Activated CD8-positive, alpha-beta T cell treated with anti-CD3 and anti-CD28 coated beads for 36 hours (primary cell): ENCODE results near the gene EPS8. TPM values are rescaled to one million over a fixed set of nuclear protein-coding genes. Genes with fewer than 3 reads are reported as not detected.

Source experiments
- ATAC-seq: fragments of 200-7000 bp; cut with Tn5 transposase; one replicate; pipeline ENCODE4 v1.10.0; 2021; ENCODE audit warnings: mild to moderate bottlenecking, moderate library complexity
- CTCF ChIA-PET: fragments of 350-600 bp; sonication (Branson Sonifier 250); formaldehyde crosslinking; loops from one replicate; lab custom pipeline; 2021; ENCODE audit warnings: antibody characterized with exemption; lab: Charles Lee
- POLR2A ChIA-PET: fragments of 350-600 bp; sonication (Branson Sonifier 250); formaldehyde crosslinking; loops from one replicate; lab custom pipeline; 2021; ENCODE audit warnings: antibody characterized with exemption; lab: Charles Lee
- DNase-seq: peaks from one replicate; pipeline ENCODE4 v3.0.0-alpha.2; 2020
- H3K27ac Mint-ChIP-seq: one replicate; pipeline ENCODE4 v1.8.0; 2021; ENCODE audit warnings: mild to moderate bottlenecking, mixed read lengths
- H3K27me3 Mint-ChIP-seq: one replicate; pipeline ENCODE4 v1.8.0; 2021; ENCODE audit warnings: mixed read lengths
- H3K36me3 Mint-ChIP-seq: one replicate; pipeline ENCODE4 v1.8.0; 2021; ENCODE audit warnings: low read depth, mixed read lengths
- H3K4me1 Mint-ChIP-seq: one replicate; pipeline ENCODE4 v1.8.0; 2021; ENCODE audit warnings: low read depth, mixed read lengths
- H3K4me3 Mint-ChIP-seq: one replicate; pipeline ENCODE4 v1.8.0; 2021; ENCODE audit warnings: mild to moderate bottlenecking, moderate library complexity, mixed read lengths
- H3K9me3 Mint-ChIP-seq: one replicate; pipeline ENCODE4 v1.8.0; 2021; ENCODE audit warnings: mixed read lengths
- CTCF ChIP-seq: fragments of 200-600 bp; IDR thresholded peaks from one replicate; pipeline ENCODE4 v1.8.0; 2022; ENCODE audit warnings: antibody characterized with exemption, mild to moderate bottlenecking
- intact Hi-C: fragments of 100-400 bp; cut with micrococcal nuclease; formaldehyde crosslinking; loops from one replicate; pipeline ENCODE4 v1.10.0; 2022
- total RNA-seq, 2 experiments: library from RNA; stranded (reverse); gene quantifications; one replicate each; pipeline ENCODE4 v1.2.3, GENCODE V29; 2021

EPS8 gene
- total RNA-seq, 2 experiments from 2014 or later = 1.8 to 2.3 TPM

- TF ChIP-seq CTCF = no peak
- H3K36me3 Mint-ChIP-seq = no peaks in the 10 kb centered on the region
- CTCF ChIA-PET = no interaction called here
Observed at GRCh38 chr12:15801770-15802744, 12.9 kb upstream of the EPS8 start.

DNA sequence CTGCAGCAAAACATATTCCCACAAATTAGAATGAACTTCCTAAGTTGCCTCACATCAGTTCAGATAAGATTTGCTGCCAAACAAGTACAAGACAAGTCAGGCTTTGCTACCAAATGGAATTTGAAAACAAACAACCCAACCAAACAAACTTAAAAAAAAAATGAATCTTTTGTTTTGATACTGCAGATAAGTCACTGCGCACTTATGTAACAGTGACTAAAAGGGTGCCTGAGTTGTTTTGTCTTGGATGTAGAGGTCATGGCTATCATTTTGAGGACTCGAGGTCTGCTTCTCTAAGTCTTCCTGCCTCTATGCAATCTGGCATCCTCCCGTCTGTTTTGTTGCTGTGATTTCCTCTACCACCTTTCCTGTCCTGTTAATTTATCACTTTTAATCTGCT lies 11.1 kb upstream of the EPS8 start:
- intact Hi-C loops = no loop called here
- DNase-seq (no peak), ATAC-seq (no peak)
- H3K27me3 Mint-ChIP-seq = peaks cover 10% of the 10 kb centered on the region
- no peak overlapping the region for H3K27ac Mint-ChIP-seq
- ChIA-PET CTCF (no interaction called here), POLR2A (no interaction called here)
- TF ChIP-seq CTCF = no peak
- no peaks in the 10 kb centered on the region for H3K4me1 Mint-ChIP-seq
- H3K4me3 Mint-ChIP-seq = no peak overlapping the region
- no peaks in the 10 kb centered on the region for H3K9me3 Mint-ChIP-seq
- H3K36me3 Mint-ChIP-seq = no peaks in the 10 kb centered on the region

More at GRCh38 chr12:15801770-15802744, 12.9 kb upstream of the EPS8 start:
- H3K27ac Mint-ChIP-seq = no peak overlapping the region
- H3K4me3 Mint-ChIP-seq = no peak overlapping the region
- POLR2A ChIA-PET = no interaction called here
- no peak for DNase-seq
- no peak for ATAC-seq
- intact Hi-C loops = no loop called here
- peaks cover 7% of the 10 kb centered on the region for H3K27me3 Mint-ChIP-seq
- H3K4me1 Mint-ChIP-seq = no peaks in the 10 kb centered on the region
- no peaks in the 10 kb centered on the region for H3K9me3 Mint-ChIP-seq

GRCh38 chr12:15797818-15798217 lies 8.6 kb upstream of the EPS8 start:
- Mint-ChIP-seq H3K27ac (no peak overlapping the region), H3K27me3 (peaks cover 11% of the 10 kb centered on the region), H3K4me3 (no peak overlapping the region), H3K4me1 (no peaks in the 10 kb centered on the region), H3K9me3 (no peaks in the 10 kb centered on the region), H3K36me3 (no peaks in the 10 kb centered on the region)
- intact Hi-C loops = no loop called here
- CTCF ChIA-PET = interaction anchor here (1.4 kb wide), 1 partner anchor 35 kb away, joined by 3 read pairs; no protein-coding TSS in a partner anchor
- no peak for DNase-seq
- TF ChIP-seq CTCF = no peak
- no peak for ATAC-seq
- POLR2A ChIA-PET = no interaction called here

DNA sequence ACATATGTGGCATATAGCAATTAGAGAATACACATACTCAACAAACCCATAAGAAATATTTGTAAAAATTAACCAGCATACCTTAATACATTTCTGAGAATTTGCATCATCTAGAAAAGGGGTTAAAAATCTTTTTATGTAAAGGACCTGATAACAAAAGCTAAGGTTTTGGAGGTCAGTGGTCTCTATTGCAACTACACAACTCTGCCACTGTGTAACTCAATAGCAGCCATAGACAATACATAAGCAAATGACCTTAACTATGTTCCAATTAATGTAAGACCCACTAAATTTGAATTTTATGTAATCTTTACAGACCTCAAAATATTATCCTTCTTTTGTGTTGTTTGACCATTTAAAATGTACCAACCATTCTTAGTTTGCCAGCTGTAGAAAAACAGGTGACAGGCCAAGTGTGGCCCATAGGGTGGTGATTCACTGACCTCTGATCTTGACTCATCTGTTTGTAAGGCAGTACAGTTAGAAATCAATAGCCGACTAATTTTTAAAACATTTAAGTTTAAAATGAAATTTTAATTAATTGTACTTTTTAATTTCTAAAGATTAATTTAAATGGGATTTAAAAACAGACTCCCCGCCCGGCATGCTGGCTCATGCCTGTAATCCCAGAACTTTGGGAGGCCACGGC lies 7.4 kb upstream of the EPS8 start:
- H3K27me3 Mint-ChIP-seq = peaks cover 13% of the 10 kb centered on the region
- H3K4me3 Mint-ChIP-seq = no peak overlapping the region
- H3K9me3 Mint-ChIP-seq = no peaks in the 10 kb centered on the region
- DNase-seq (no peak), ATAC-seq (no peak)
- no peak overlapping the region for H3K27ac Mint-ChIP-seq
- ChIA-PET CTCF (no interaction called here), POLR2A (no interaction called here)
- intact Hi-C loops = no loop called here
- H3K36me3 Mint-ChIP-seq = no peaks in the 10 kb centered on the region
- peaks cover 2% of the 10 kb centered on the region for H3K4me1 Mint-ChIP-seq
- TF ChIP-seq CTCF = no peak

DNA sequence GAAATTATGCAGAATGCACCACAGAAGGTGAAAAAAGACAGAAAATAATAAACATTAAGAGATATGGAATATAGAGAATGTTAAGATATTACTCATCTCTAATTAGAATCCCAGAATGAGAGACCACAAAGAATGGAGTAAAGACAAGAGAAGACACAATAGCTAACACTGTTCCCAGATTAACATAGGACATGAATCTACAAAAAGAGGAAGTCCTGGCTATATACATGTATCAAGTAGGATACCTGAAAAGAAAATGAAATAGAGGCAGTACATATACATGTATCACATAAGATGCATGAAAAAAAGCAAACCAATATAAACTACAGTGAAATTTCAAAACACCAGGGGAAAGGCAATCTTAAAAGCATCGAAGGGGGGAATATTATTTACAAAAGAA lies 5.6 kb upstream of the EPS8 start:
- CTCF ChIA-PET = interaction anchor here (0.8 to 1.5 kb wide), 5 partner anchors 10 to 262 kb away, joined by 3 to 5 read pairs (median 3); no protein-coding TSS in a partner anchor
- no peak for TF ChIP-seq CTCF
- peaks cover 6% of the 10 kb centered on the region for H3K4me1 Mint-ChIP-seq
- intact Hi-C loops = no loop called here
- DNase-seq (no peak), ATAC-seq (no peak)
- POLR2A ChIA-PET = no interaction called here
- H3K9me3 Mint-ChIP-seq = no peaks in the 10 kb centered on the region
- H3K4me3 Mint-ChIP-seq = no peak overlapping the region
- H3K27me3 Mint-ChIP-seq = peaks cover 21% of the 10 kb centered on the region
- H3K36me3 Mint-ChIP-seq = no peaks in the 10 kb centered on the region
- H3K27ac Mint-ChIP-seq = no peak overlapping the region
